Medulla oblongata (tissue), 1 donor: ENCODE results near the gene KRTAP23-1.

Experiments used
- DNase-seq: peaks from one replicate; pipeline ENCODE4 v3.0.0-alpha.2; 2015; ENCODE audit errors: extremely low spot score

Gene KRTAP23-1

GRCh38 chr21:30306884-30307283 lies 41.5 kb downstream of the KRTAP23-1 start:
- DNase-seq: no peak

GRCh38 chr21:30305136-30305535 lies 43.3 kb downstream of the KRTAP23-1 start:
- DNase-seq: no peak
